MCF 10A (cell line): ENCODE measurements around the gene PAX2. TPM values are rescaled to one million over a fixed set of nuclear protein-coding genes. Genes with fewer than 3 reads are reported as not detected.
A peak's percentile ranks its signal among the peaks of the same experiment; 100 is the strongest.

Source experiments
- BruUV-seq: library from RNA; stranded (reverse); fragments of 400-500 nt; replicated peaks from 2 replicates; lab custom pipeline; 2021; lab: Mats Ljungman, UMichigan
- CTCF ChIA-PET: fragments of 300-600 bp; sonication (Branson Sonifier 250); formaldehyde crosslinking; extraction: SDS; loops from one replicate; lab custom pipeline; 2021; ENCODE audit warnings: antibody characterized with exemption, inconsistent platforms; lab: Yijun Ruan, JAX
- POLR2A ChIA-PET: fragments of 300-600, 350-650 bp; sonication (Branson Sonifier 250); formaldehyde crosslinking; extraction: SDS; loops from one replicate; lab custom pipeline; 2020; ENCODE audit warnings: antibody characterized with exemption, inconsistent platforms; lab: Yijun Ruan, JAX
- DNase-seq: peaks from one replicate; pipeline ENCODE4 v3.0.0-alpha.2; 2018; ENCODE audit not compliant: unreplicated experiment
- H3K27ac Mint-ChIP-seq: one replicate; pipeline ENCODE4 v1.8.0; 2022; ENCODE audit warnings: mild to moderate bottlenecking, low read depth, mixed read lengths; ENCODE audit not compliant: unreplicated experiment
- H3K27me3 Mint-ChIP-seq: one replicate; pipeline ENCODE4 v1.8.0; 2022; ENCODE audit warnings: mixed read lengths; ENCODE audit not compliant: insufficient read depth, unreplicated experiment
- H3K36me3 Mint-ChIP-seq: one replicate; pipeline ENCODE4 v1.8.0; 2022; ENCODE audit warnings: mild to moderate bottlenecking, moderate library complexity, mixed read lengths; ENCODE audit not compliant: insufficient read depth, unreplicated experiment
- H3K4me1 Mint-ChIP-seq: one replicate; pipeline ENCODE4 v1.8.0; 2022; ENCODE audit warnings: mixed read lengths; ENCODE audit not compliant: insufficient read depth, unreplicated experiment
- H3K4me3 Mint-ChIP-seq: one replicate; pipeline ENCODE4 v1.8.0; 2022; ENCODE audit warnings: mild to moderate bottlenecking, moderate library complexity, mixed read lengths; ENCODE audit not compliant: unreplicated experiment
- H3K9me3 Mint-ChIP-seq: one replicate; pipeline ENCODE4 v1.8.0; 2022; ENCODE audit warnings: mixed read lengths; ENCODE audit not compliant: unreplicated experiment
- intact Hi-C: fragments of 100-400 bp; cut with micrococcal nuclease; formaldehyde crosslinking; loops from 2 replicates; pipeline ENCODE4 v1.14.1; 2022
- total RNA-seq: library from RNA; stranded (reverse); gene quantifications from 2 replicates; pipeline ENCODE4 v1.2.3, GENCODE V29; 2022
- TF ChIP-seq, protein P1 (sequence below): fragments of 200-600 bp; IDR thresholded peaks from one replicate; pipeline ENCODE4 v1.8.0; 2022; ENCODE audit warnings: antibody characterized with exemption, mild to moderate bottlenecking; ENCODE audit not compliant: unreplicated experiment

Gene PAX2
- total RNA-seq, 1 experiment from 2014 or later: not detected

DNA sequence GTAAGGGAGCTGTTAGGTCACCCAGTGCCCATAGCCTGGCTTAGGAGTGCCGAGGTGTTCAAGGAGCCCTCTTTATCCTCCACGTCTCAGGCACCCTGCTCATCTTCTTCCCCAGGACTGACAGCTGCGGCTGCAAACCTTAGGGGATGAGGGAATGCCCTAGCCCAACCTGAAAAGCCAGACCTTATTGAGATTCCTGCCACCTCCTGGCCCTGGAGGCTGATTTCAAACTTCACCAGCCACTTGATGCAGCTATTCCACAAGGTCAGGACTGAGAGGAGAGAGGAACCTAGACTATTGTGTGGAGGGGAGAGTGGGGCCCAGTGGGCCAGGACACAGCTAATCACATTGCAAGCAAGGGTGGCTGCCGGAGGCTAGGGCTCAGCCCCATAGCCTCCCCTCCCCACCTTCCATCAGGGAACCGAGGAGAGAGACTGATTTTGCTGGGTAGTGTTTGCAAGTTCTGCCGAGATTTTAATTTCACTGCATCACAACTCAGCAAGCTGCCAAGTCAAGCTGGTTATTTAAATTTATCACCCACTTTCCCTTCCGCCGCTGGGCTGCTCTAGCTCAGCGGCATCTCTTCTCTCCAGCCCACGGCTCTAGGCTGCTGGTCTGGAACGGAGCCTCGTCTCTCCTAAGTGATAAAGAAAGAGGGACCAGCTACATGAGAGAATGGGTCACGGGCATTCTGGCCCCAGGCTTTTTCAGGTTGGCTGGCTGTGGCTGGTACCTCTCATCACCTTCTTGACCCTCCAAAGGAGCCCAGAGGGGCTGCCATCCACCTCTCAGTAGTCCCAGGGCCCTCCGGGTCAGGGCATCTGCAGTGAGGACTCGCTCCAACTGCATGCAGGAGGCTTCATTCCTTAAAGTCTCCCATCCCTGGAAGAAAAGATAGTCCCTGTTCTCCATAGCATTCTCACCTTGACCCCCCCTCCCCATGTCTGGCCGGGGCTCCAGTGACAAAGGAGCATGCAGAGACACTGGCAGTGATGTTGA lies 66.7 kb downstream of the PAX2 start:
- Mint-ChIP-seq H3K27ac (no peak overlapping the region), H3K4me1 (no peaks in the 10 kb centered on the region), H3K4me3 (no peak overlapping the region), H3K36me3 (no peaks in the 10 kb centered on the region), H3K27me3 (peaks cover 93% of the 10 kb centered on the region), H3K9me3 (no peaks in the 10 kb centered on the region)
- intact Hi-C loops: no loop called here
- ChIA-PET POLR2A (interaction anchor here (0.6 kb wide), 1 partner anchor 955 kb away, joined by 3 read pairs; no protein-coding TSS in a partner anchor), CTCF (interaction anchor here (0.6 kb wide), 3 partner anchors 67 to 272 kb away, joined by 3 read pairs; no protein-coding TSS in a partner anchor)
- no TSS peak for BruUV-seq
- DNase-seq: no peak
- TF ChIP-seq, protein P1, sequence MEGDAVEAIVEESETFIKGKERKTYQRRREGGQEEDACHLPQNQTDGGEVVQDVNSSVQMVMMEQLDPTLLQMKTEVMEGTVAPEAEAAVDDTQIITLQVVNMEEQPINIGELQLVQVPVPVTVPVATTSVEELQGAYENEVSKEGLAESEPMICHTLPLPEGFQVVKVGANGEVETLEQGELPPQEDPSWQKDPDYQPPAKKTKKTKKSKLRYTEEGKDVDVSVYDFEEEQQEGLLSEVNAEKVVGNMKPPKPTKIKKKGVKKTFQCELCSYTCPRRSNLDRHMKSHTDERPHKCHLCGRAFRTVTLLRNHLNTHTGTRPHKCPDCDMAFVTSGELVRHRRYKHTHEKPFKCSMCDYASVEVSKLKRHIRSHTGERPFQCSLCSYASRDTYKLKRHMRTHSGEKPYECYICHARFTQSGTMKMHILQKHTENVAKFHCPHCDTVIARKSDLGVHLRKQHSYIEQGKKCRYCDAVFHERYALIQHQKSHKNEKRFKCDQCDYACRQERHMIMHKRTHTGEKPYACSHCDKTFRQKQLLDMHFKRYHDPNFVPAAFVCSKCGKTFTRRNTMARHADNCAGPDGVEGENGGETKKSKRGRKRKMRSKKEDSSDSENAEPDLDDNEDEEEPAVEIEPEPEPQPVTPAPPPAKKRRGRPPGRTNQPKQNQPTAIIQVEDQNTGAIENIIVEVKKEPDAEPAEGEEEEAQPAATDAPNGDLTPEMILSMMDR: no peak

- H3K9me3 Mint-ChIP-seq: no peaks in the 10 kb centered on the region
- TF ChIP-seq, protein P1: no peak
- peaks cover 93% of the 10 kb centered on the region for H3K27me3 Mint-ChIP-seq
- H3K27ac Mint-ChIP-seq: no peak overlapping the region
- H3K36me3 Mint-ChIP-seq: no peaks in the 10 kb centered on the region
- H3K4me3 Mint-ChIP-seq: no peak overlapping the region
- no peaks in the 10 kb centered on the region for H3K4me1 Mint-ChIP-seq
- DNase-seq: peak; percentile 8
- ChIA-PET POLR2A (no interaction called here), CTCF (interaction anchor here (1.2 kb wide), 1 partner anchor 69 kb away, joined by 3 read pairs; no protein-coding TSS in a partner anchor)
- BruUV-seq: no TSS peak
- intact Hi-C loops: no loop called here
Observed at GRCh38 chr10:100812978-100813377, 67.6 kb downstream of the PAX2 start.

GRCh38 chr10:100814751-100815474 lies 69.5 kb downstream of the PAX2 start:
- Mint-ChIP-seq H3K27ac (no peak overlapping the region), H3K4me1 (no peaks in the 10 kb centered on the region), H3K4me3 (no peak overlapping the region), H3K36me3 (no peaks in the 10 kb centered on the region), H3K9me3 (no peaks in the 10 kb centered on the region), H3K27me3 (peaks cover 89% of the 10 kb centered on the region)
- no peak for DNase-seq
- ChIA-PET CTCF (interaction anchor here (0.5 to 1.6 kb wide), 6 partner anchors 28 to 367 kb away, joined by 3 to 4 read pairs (median 3); no protein-coding TSS in a partner anchor), POLR2A (no interaction called here)
- intact Hi-C loops: no loop called here
- no TSS peak for BruUV-seq
- TF ChIP-seq, protein P1: no peak
